ENCODE measurements around the gene WHRN.

DNA sequence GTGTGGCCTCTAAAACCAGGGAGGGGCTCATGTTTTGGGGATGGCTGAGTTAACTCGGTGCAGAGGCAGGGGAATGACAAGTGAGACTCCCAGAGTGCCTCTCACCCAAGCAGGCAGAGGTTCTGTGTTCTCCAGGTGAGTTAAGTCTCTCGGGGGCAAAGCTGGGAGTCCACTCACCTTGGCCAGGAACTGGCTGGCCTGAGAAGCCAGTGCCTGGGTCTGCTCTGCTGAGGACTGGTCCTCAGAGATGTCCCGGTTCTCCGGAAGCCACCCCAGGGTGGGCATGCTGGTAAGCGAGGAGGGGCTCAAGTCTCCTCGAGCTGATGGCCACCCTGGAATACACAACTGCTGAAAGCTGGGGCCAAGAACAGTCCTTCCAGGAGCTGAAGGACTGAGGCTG lies 137.9 kb downstream of the WHRN start:
- TF ChIP-seq NFE2L1 (CRISPR knock-in tag; IDR thresholded peaks at IDR 0.05; ENCODE audit: borderline replicate concordance) (no peak), ZNF101 (CRISPR knock-in tag; IDR thresholded peaks at IDR 0.05; ENCODE audit: borderline replicate concordance, low read depth) (no peak), SP1 (IDR thresholded peaks at IDR 0.05) (no peak), SP1 (CRISPR knock-in tag; IDR thresholded peaks at IDR 0.05) (no peak), RXRA (CRISPR knock-in tag; IDR thresholded peaks at IDR 0.05) (no peak), ZSCAN20 (CRISPR knock-in tag; IDR thresholded peaks at IDR 0.05; ENCODE audit: borderline replicate concordance) (no peak), ZNF703 (CRISPR knock-in tag; IDR thresholded peaks at IDR 0.05; ENCODE audit: borderline replicate concordance) (no peak), HCFC1 (IDR thresholded peaks at IDR 0.05; ENCODE audit: low read depth, low read length) (no peak)
- TF ChIP-seq, protein P1, sequence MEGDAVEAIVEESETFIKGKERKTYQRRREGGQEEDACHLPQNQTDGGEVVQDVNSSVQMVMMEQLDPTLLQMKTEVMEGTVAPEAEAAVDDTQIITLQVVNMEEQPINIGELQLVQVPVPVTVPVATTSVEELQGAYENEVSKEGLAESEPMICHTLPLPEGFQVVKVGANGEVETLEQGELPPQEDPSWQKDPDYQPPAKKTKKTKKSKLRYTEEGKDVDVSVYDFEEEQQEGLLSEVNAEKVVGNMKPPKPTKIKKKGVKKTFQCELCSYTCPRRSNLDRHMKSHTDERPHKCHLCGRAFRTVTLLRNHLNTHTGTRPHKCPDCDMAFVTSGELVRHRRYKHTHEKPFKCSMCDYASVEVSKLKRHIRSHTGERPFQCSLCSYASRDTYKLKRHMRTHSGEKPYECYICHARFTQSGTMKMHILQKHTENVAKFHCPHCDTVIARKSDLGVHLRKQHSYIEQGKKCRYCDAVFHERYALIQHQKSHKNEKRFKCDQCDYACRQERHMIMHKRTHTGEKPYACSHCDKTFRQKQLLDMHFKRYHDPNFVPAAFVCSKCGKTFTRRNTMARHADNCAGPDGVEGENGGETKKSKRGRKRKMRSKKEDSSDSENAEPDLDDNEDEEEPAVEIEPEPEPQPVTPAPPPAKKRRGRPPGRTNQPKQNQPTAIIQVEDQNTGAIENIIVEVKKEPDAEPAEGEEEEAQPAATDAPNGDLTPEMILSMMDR (CRISPR knock-in tag; IDR thresholded peaks at IDR 0.05) = no peak

Measured in HepG2 (cell line).